Type B pancreatic cell (in vitro differentiated cells): ENCODE measurements around the gene ATP2B2. TPM values are rescaled to one million over a fixed set of nuclear protein-coding genes. Genes with fewer than 3 reads are reported as not detected.
A peak's percentile ranks its signal among the peaks of the same experiment; 100 is the strongest.

Experiments used
- DNase-seq: peaks from one replicate; pipeline ENCODE4 v3.0.0; 2021; ENCODE audit warnings: mixed read lengths; ENCODE audit not compliant: unreplicated experiment; ENCODE audit errors: extremely low spot score
- H3K27ac Mint-ChIP-seq: 2 replicates; pipeline ENCODE4 v1.8.0; 2021; ENCODE audit warnings: mild to moderate bottlenecking, mixed read lengths
- H3K27me3 Mint-ChIP-seq: 2 replicates; pipeline ENCODE4 v1.8.0; 2021; ENCODE audit warnings: mixed read lengths
- H3K36me3 Mint-ChIP-seq: 2 replicates; pipeline ENCODE4 v1.8.0; 2021; ENCODE audit warnings: mixed read lengths
- H3K4me1 Mint-ChIP-seq: one replicate; pipeline ENCODE4 v1.8.0; 2021; ENCODE audit warnings: mixed read lengths; ENCODE audit not compliant: unreplicated experiment
- H3K4me3 Mint-ChIP-seq: 2 replicates; pipeline ENCODE4 v1.8.0; 2021; ENCODE audit warnings: mild to moderate bottlenecking, mixed read lengths
- H3K9me3 Mint-ChIP-seq: 2 replicates; pipeline ENCODE4 v1.8.0; 2021; ENCODE audit warnings: mixed read lengths
- total RNA-seq: library from RNA; stranded (reverse); gene quantifications from 2 replicates; pipeline ENCODE4 v1.2.1, GENCODE V29; 2021; ENCODE audit warnings: low replicate concordance
- TF ChIP-seq, protein P1 (sequence below): fragments of 200-600 bp; sonication (generic); conservative IDR thresholded peaks from 2 replicates; pipeline ENCODE4 v1.5.0; 2021; ENCODE audit warnings: antibody characterized with exemption, mild to moderate bottlenecking

The ATP2B2 gene
- total RNA-seq, 1 donor from 2014 or later, result 0.31 TPM

DNA sequence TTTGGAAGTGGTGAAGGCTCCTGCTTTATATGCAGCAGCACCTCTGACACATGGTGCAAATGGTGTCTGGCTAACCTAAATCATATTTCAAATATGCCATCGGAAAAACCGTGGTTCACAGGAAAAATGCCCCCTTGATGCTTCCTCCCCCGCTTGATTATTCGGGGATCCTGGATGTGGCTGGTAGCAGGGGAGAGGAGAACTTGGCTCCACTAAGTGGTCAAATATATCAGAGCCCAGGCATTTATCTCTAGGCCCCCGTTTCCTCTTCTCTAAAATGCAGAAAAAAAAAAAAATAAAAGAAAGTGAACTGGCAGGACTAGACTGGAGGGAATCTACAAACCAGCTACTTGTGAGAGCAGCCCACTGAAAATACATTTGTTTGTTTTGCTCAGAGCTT is 18.2 kb upstream of the ATP2B2 start:
- TF ChIP-seq, protein P1, sequence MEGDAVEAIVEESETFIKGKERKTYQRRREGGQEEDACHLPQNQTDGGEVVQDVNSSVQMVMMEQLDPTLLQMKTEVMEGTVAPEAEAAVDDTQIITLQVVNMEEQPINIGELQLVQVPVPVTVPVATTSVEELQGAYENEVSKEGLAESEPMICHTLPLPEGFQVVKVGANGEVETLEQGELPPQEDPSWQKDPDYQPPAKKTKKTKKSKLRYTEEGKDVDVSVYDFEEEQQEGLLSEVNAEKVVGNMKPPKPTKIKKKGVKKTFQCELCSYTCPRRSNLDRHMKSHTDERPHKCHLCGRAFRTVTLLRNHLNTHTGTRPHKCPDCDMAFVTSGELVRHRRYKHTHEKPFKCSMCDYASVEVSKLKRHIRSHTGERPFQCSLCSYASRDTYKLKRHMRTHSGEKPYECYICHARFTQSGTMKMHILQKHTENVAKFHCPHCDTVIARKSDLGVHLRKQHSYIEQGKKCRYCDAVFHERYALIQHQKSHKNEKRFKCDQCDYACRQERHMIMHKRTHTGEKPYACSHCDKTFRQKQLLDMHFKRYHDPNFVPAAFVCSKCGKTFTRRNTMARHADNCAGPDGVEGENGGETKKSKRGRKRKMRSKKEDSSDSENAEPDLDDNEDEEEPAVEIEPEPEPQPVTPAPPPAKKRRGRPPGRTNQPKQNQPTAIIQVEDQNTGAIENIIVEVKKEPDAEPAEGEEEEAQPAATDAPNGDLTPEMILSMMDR, result no peak
- H3K4me3 Mint-ChIP-seq, result no peak overlapping the region
- no peaks in the 10 kb centered on the region for H3K36me3 Mint-ChIP-seq
- DNase-seq, result no peak
- H3K27ac Mint-ChIP-seq, result no peak overlapping the region
- H3K9me3 Mint-ChIP-seq, result no peaks in the 10 kb centered on the region
- H3K27me3 Mint-ChIP-seq, result peaks cover 69% of the 10 kb centered on the region
- H3K4me1 Mint-ChIP-seq, result no peaks in the 10 kb centered on the region

DNA sequence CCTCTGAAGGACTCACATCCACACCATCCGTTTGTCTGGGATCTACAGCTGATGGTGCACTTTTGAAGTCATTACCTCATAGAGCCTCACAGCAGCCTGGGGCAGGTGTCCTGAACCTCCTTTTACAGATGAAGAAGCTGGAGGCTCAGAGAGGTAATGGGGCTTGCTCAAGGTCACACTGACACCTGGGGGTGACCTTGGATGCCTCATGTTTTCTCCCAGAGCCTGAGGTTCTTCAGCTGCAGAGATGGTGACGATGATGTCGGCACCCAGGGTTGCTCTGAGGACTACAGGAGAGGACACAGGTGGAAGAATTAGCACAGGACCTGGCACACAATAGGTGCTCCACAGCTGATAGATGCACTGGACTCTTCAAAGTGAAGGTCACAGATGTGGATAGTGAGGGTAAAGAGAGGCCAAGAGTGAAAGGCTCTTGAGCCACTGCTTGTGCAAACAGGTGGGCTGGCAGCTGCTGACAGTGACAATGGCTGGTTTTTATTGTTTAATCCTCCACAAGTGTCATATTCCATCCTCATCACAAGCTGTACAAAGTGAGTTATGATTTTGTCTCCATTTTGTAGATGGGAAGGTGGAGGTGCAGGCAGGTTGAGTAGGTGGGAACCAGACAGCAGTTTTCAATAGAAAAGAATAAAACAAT is 17.4 kb upstream of the ATP2B2 start:
- TF ChIP-seq, protein P1, result no peak
- Mint-ChIP-seq H3K9me3 (no peaks in the 10 kb centered on the region), H3K4me1 (no peaks in the 10 kb centered on the region), H3K27me3 (peaks cover 71% of the 10 kb centered on the region), H3K4me3 (no peak overlapping the region), H3K27ac (no peak overlapping the region), H3K36me3 (no peaks in the 10 kb centered on the region)
- peak; percentile 25 for DNase-seq

DNA sequence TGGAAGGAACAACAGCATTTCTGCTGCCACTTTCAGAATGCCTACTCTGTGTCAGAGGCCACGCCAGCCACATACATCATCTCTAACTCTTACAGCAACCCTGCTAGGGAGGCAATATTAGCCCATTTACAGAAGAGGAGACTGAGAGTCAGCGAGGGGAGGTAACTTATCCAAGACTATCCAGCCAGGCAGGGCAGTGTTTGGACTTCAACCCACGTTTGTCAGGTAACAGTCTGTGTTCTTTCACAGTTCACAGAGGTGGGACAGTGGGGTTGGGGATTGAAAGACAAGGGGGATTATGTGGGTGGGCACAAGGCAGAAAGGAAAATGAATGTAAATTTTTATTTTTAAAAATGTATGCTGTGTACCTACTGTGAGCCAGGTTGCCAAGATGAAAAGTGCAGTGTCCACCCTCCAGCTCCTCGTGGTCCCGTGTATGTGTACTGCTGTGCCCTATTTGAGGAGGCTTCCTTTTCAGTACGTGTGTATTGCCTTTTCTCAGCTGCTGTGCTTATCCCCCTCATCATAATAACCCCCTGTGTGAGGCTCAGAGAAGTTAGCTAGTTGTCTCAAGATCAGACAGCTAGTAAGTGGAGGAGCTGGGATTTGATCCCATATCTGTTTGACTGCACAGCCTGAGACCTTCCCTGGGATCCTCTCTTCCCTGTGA is 16.5 kb upstream of the ATP2B2 start:
- Mint-ChIP-seq H3K4me3 (no peak overlapping the region), H3K27me3 (peaks cover 75% of the 10 kb centered on the region), H3K4me1 (no peaks in the 10 kb centered on the region), H3K27ac (no peak overlapping the region), H3K36me3 (no peaks in the 10 kb centered on the region), H3K9me3 (no peaks in the 10 kb centered on the region)
- DNase-seq, result no peak
- TF ChIP-seq, protein P1, result no peak

DNA sequence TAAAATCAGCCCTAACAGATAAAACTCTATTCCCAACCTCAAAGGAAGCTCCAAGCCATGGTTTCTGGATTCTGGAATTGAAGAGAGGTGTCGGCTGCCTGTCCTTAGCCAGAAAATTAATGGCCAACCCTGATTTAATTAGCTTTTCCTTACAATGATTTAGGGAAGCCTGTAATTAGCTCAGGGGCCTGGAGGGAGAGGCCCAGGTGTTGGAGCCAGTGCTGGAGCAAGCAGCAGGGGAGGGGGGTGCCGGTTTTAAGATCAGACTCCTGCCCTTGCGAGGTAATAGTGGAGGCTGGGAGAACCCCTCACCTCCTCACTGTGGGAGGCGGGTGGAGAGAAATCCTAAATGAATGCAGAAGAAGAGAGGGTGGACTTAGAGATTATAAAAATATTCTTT is 14.7 kb upstream of the ATP2B2 start:
- Mint-ChIP-seq H3K4me1 (no peaks in the 10 kb centered on the region), H3K27ac (no peak overlapping the region), H3K4me3 (no peak overlapping the region), H3K27me3 (peaks cover 76% of the 10 kb centered on the region), H3K36me3 (no peaks in the 10 kb centered on the region), H3K9me3 (no peaks in the 10 kb centered on the region)
- TF ChIP-seq, protein P1, result no peak
- peak; percentile 36 for DNase-seq

DNA sequence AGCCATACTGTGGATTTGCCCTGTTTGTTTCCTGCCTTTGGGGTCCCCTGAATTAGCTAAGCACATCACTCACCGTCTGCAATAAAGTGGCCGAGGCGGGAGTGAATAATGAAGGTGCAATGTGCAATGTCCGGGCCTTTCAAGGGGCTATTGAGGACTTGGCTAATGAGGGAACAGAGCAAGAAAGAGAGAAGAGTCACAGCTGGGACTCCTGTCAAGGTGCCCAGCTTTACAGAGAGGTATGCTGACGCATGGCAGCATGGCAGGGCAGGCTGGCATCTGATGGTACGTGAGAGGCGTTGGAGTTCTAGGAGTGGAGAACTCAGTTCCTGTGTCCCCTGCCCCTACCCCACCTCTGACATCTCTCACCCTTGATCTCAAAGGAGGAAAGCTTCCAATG is 13.8 kb upstream of the ATP2B2 start:
- Mint-ChIP-seq H3K4me1 (no peaks in the 10 kb centered on the region), H3K36me3 (no peaks in the 10 kb centered on the region), H3K9me3 (no peaks in the 10 kb centered on the region), H3K27ac (no peak overlapping the region), H3K4me3 (no peak overlapping the region), H3K27me3 (peaks cover 72% of the 10 kb centered on the region)
- TF ChIP-seq, protein P1, result no peak
- peak; percentile 42 for DNase-seq
